ENCODE results near the gene CCDC50. TPM values are rescaled to one million over a fixed set of nuclear protein-coding genes. Genes with fewer than 3 reads are reported as not detected.

CCDC50 gene
- total and polyA plus RNA-seq, 10 of the 15 experiments (the other 5 are each of a cell fraction or from before 2014, with no cell fraction given), result 46.7 to 150 (median 125) TPM

- no peak for ATAC-seq
- no peaks in the 10 kb centered on the region; a peak in 1 of 4 replicates for H3K27me3 ChIP-seq (replicated peaks in 1 of 2; ENCODE audit: control insufficient read depth in 2 of 2, insufficient read depth in 2 of 2, low read length in 1 of 2)
- POLR2A ChIA-PET, result interaction anchor here (0.6 kb wide), 1 partner anchor 11 kb away, joined by 4 read pairs; no protein-coding TSS in a partner anchor
Measured at GRCh38 chr3:191324936-191325335, 4.3 kb upstream of the CCDC50 start.

More at GRCh38 chr3:191324936-191325335, 4.3 kb upstream of the CCDC50 start:
- Histone ChIP-seq H3K36me3 (ENCODE audit: control insufficient read depth in 2 of 2, insufficient read depth in 2 of 2, low read length in 1 of 2) (no peaks in the 10 kb centered on the region), H4K20me1 (ENCODE audit: control insufficient read depth, insufficient read depth) (no peaks in the 10 kb centered on the region), H3K9me3 (replicated peaks; ENCODE audit: control insufficient read depth, insufficient read depth, low read length) (no peaks in the 10 kb centered on the region), H3K4me3 (no peak overlapping the region), H3K79me2 (ENCODE audit: control insufficient read depth, insufficient read depth, low read length) (peaks cover 8% of the 10 kb centered on the region), H3K27ac (ENCODE audit: control insufficient read depth, insufficient read depth) (no peak overlapping the region), H3K4me2 (ENCODE audit: control insufficient read depth, insufficient read depth) (no peak overlapping the region), H3K4me1 (ENCODE audit: control insufficient read depth, insufficient read depth, low read length) (peaks cover 8% of the 10 kb centered on the region), H2AFZ (ENCODE audit: control insufficient read depth, low read depth, low read length) (no peak overlapping the region), H3K9ac (ENCODE audit: control insufficient read depth, insufficient read depth, low read length) (no peak overlapping the region)
- 53% methylated on average over 2 of the region's 2 CpGs for WGBS (ENCODE audit: insufficient coverage, insufficient replicate concordance, low lambda C conversion rate, missing lambda C conversion rate)
- SMC1A ChIA-PET (ENCODE audit: uncharacterized antibody, unreplicated experiment), result interaction anchor here (1.1 to 1.6 kb wide), 3 partner anchors 11 to 73 kb away, joined by 3 to 4 read pairs (median 4); no protein-coding TSS in a partner anchor
- TF ChIP-seq, protein P1, sequence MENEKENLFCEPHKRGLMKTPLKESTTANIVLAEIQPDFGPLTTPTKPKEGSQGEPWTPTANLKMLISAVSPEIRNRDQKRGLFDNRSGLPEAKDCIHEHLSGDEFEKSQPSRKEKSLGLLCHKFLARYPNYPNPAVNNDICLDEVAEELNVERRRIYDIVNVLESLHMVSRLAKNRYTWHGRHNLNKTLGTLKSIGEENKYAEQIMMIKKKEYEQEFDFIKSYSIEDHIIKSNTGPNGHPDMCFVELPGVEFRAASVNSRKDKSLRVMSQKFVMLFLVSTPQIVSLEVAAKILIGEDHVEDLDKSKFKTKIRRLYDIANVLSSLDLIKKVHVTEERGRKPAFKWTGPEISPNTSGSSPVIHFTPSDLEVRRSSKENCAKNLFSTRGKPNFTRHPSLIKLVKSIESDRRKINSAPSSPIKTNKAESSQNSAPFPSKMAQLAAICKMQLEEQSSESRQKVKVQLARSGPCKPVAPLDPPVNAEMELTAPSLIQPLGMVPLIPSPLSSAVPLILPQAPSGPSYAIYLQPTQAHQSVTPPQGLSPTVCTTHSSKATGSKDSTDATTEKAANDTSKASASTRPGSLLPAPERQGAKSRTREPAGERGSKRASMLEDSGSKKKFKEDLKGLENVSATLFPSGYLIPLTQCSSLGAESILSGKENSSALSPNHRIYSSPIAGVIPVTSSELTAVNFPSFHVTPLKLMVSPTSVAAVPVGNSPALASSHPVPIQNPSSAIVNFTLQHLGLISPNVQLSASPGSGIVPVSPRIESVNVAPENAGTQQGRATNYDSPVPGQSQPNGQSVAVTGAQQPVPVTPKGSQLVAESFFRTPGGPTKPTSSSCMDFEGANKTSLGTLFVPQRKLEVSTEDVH (IDR thresholded peaks at IDR 0.05; ENCODE audit: low read depth, partially characterized antibody), result no peak
- TF ChIP-seq NFYB (IDR thresholded peaks at IDR 0.05; ENCODE audit: insufficient read depth, low read depth, low read length), result no peak
- BruUV-seq (replicated peaks), result no TSS peak
- CTCF ChIA-PET, result interaction anchor here (1.0 to 2.8 kb wide), 2 partner anchors 9 to 89 kb away, joined by 3 to 8 read pairs; no protein-coding TSS in a partner anchor
- in situ Hi-C loops (cut with MboI), result no loop called here
- RAD21 ChIA-PET (ENCODE audit: unreplicated experiment), result no interaction called here
- DNase-seq (ENCODE audit: low read depth, low spot score) (no peak), FAIRE-seq (no peak)
- intact Hi-C loops (cut with micrococcal nuclease; ENCODE audit: unreplicated experiment), result no loop called here

All from GM12878 (cell line).